RWPE1 (cell line): Measurements from ENCODE around the gene CLEC7A.

Experiments used
- CTCF ChIA-PET: fragments of 350-600 bp; sonication (Branson Sonifier 250); formaldehyde crosslinking; extraction: SDS; loops from one replicate; lab custom pipeline; 2021; lab: Yijun Ruan, JAX
- POLR2A ChIA-PET: fragments of 400-600 bp; formaldehyde crosslinking; extraction: SDS; loops from one replicate; lab custom pipeline; 2020; ENCODE audit warnings: antibody characterized with exemption; ENCODE audit not compliant: low non-redundant PET; lab: Yijun Ruan, JAX
- DNase-seq: peaks from one replicate; pipeline ENCODE4 v3.0.0; 2012; ENCODE audit warnings: low spot score
- H3K27ac ChIP-seq: fragments of 450-650 bp; 2 replicates; pipeline ENCODE4 v1.5.1; 2017
- TF ChIP-seq, protein P1 (sequence below): fragments of 450-650 bp; conservative IDR thresholded peaks from 2 replicates; pipeline ENCODE4 v1.5.1; 2017; ENCODE audit warnings: low read depth, mild to moderate bottlenecking

CLEC7A gene

DNA sequence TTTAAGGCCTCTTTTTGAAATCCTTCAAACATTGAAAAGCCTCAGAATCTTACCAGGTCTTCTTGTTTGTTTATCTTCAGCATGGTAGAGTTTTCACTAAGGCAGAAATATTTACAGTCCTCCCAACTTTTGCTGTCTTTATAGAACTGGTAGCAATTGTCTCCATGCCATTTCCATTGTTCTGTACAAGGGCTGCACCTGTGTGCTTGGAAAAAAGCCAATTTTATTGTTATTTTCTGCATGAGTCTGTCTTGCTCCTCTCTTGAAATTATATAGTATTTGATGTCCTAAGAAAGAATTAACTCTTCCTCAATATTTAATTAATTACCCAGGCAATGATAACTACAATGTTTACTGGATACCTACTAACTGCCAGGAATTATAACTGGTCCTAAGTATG lies 54.5 kb downstream of the CLEC7A start:
- ChIA-PET CTCF (no interaction called here), POLR2A (no interaction called here)
- TF ChIP-seq, protein P1, sequence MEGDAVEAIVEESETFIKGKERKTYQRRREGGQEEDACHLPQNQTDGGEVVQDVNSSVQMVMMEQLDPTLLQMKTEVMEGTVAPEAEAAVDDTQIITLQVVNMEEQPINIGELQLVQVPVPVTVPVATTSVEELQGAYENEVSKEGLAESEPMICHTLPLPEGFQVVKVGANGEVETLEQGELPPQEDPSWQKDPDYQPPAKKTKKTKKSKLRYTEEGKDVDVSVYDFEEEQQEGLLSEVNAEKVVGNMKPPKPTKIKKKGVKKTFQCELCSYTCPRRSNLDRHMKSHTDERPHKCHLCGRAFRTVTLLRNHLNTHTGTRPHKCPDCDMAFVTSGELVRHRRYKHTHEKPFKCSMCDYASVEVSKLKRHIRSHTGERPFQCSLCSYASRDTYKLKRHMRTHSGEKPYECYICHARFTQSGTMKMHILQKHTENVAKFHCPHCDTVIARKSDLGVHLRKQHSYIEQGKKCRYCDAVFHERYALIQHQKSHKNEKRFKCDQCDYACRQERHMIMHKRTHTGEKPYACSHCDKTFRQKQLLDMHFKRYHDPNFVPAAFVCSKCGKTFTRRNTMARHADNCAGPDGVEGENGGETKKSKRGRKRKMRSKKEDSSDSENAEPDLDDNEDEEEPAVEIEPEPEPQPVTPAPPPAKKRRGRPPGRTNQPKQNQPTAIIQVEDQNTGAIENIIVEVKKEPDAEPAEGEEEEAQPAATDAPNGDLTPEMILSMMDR, result no peak
- H3K27ac ChIP-seq, result no peak overlapping the region
- no peak for DNase-seq

- CTCF ChIA-PET, result no interaction called here
- TF ChIP-seq, protein P1, result no peak
- H3K27ac ChIP-seq, result no peak overlapping the region
- POLR2A ChIA-PET, result interaction anchor here (0.5 kb wide), 1 partner anchor 88 kb away, joined by 3 read pairs; no protein-coding TSS in a partner anchor
- DNase-seq, result peak; percentile 5
Measured at GRCh38 chr12:10073261-10073660, 56.7 kb downstream of the CLEC7A start.

- TF ChIP-seq, protein P1, result no peak
- no peak for DNase-seq
- H3K27ac ChIP-seq, result no peak overlapping the region
- ChIA-PET POLR2A (no interaction called here), CTCF (no interaction called here)
Measured at GRCh38 chr12:10072131-10072530, 57.9 kb downstream of the CLEC7A start.

DNA sequence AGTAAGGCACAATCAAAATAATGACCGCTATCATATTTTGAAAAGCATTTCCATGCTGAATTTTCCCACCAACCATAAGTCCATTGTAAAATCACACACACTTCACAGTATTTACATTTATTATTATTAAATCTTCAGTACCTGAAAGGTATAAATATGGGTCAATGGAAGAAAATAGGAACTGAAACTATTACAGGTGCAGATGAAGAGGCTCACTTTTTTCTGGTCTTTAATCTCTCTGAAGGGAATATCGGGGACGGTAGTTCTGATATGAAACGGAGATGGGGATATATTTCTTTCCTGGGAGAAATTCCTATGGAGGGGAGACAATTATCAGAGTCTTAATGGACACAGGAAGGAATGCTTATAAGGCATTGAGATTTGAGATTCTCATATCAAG lies 59.6 kb downstream of the CLEC7A start:
- POLR2A ChIA-PET, result no interaction called here
- CTCF ChIA-PET, result interaction anchor here (0.6 kb wide), 1 partner anchor 290 kb away, joined by 4 read pairs; no protein-coding TSS in a partner anchor
- no peak for DNase-seq
- TF ChIP-seq, protein P1, result no peak
- H3K27ac ChIP-seq, result no peak overlapping the region

DNA sequence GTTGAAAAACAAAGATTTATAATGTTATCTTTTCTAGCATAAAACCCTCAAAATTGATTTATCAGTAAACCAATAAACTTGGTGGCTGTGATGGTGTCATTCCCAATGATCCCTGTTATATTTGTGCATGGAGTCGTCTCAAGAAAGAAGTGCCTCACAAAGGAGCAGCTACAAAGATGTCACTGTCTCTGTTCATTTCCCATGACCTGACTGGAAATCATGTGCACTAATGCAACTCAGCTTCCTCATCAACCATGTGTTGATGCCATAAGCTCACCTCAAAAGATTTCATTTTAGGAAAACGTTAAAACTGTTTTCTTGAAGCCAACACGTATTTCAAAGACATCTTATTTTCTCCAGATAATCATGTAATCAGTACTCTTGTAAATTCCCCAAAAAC lies 60.0 kb downstream of the CLEC7A start:
- DNase-seq, result no peak
- H3K27ac ChIP-seq, result no peak overlapping the region
- POLR2A ChIA-PET, result no interaction called here
- TF ChIP-seq, protein P1, result no peak
- CTCF ChIA-PET, result interaction anchor here (0.6 kb wide), 1 partner anchor 290 kb away, joined by 4 read pairs; no protein-coding TSS in a partner anchor

DNA sequence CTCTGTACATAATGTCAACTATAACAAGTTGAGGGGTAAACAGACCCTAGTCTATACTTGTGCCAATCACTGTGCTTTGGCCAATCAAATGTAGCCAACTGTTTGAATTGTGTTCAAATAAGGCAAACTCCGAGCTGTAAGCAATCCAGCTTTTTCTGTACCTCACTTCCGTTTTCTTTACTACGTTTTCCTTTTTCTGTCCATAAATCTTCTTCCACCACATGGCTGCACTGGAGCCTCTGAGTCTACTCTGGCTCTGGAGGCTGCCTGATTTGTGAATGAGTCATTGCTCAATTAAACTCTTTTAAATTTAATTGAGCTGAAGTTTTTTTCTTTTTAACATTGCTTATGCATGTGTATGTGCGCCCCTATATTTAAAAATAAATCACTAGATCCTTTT lies 60.9 kb downstream of the CLEC7A start:
- POLR2A ChIA-PET, result no interaction called here
- H3K27ac ChIP-seq, result no peak overlapping the region
- TF ChIP-seq, protein P1, result no peak
- DNase-seq, result no peak
- CTCF ChIA-PET, result interaction anchor here (0.5 to 0.6 kb wide), 3 partner anchors 21 to 1214 kb away, joined by 3 to 4 read pairs (median 3); no protein-coding TSS in a partner anchor
